AG09309 (cell line): ENCODE data around the gene HDAC7.

Experiments used
- DNase-seq: peaks from one replicate; pipeline ENCODE4 v3.0.0-alpha.2; 2010; ENCODE audit warnings: low read depth
- H3K4me3 ChIP-seq: 2 replicates; pipeline ENCODE4 v1.5.1; 2011; ENCODE audit warnings: mild to moderate bottlenecking, low read depth, low read length, moderate library complexity; ENCODE audit not compliant: control insufficient read depth
- CTCF ChIP-seq: IDR thresholded peaks from 2 replicates; pipeline ENCODE4 v1.5.1; 2011; ENCODE audit warnings: mild to moderate bottlenecking, low read depth, low read length, inconsistent platforms; ENCODE audit not compliant: insufficient read depth, control insufficient read depth; ENCODE audit errors: missing control alignments

Gene HDAC7

GRCh38 chr12:47737936-47738594 lies 81.6 kb downstream of the HDAC7 start:
- DNase-seq: no peak
- H3K4me3 ChIP-seq: no peak overlapping the region
- no peak for TF ChIP-seq CTCF

- no peak overlapping the region for H3K4me3 ChIP-seq
- TF ChIP-seq CTCF: no peak
- no peak for DNase-seq
These were observed 82.6 kb downstream of the HDAC7 start for GRCh38 chr12:47736877-47737676.

- TF ChIP-seq CTCF: no peak
- no peak overlapping the region for H3K4me3 ChIP-seq
- DNase-seq: no peak
These were observed 83.5 kb downstream of the HDAC7 start for GRCh38 chr12:47736216-47736615.

- no peak for TF ChIP-seq CTCF
- no peak overlapping the region for H3K4me3 ChIP-seq
- no peak for DNase-seq
These were observed 84.1 kb downstream of the HDAC7 start for GRCh38 chr12:47735649-47736048.

GRCh38 chr12:47734725-47735480 lies 84.8 kb downstream of the HDAC7 start:
- no peak overlapping the region for H3K4me3 ChIP-seq
- TF ChIP-seq CTCF: no peak
- no peak for DNase-seq

- TF ChIP-seq CTCF: no peak
- DNase-seq: no peak
- no peak overlapping the region for H3K4me3 ChIP-seq
These were observed 86.6 kb downstream of the HDAC7 start for GRCh38 chr12:47733142-47733541.
